ENCODE measurements around the gene ALKAL2.

ALKAL2 gene

DNA sequence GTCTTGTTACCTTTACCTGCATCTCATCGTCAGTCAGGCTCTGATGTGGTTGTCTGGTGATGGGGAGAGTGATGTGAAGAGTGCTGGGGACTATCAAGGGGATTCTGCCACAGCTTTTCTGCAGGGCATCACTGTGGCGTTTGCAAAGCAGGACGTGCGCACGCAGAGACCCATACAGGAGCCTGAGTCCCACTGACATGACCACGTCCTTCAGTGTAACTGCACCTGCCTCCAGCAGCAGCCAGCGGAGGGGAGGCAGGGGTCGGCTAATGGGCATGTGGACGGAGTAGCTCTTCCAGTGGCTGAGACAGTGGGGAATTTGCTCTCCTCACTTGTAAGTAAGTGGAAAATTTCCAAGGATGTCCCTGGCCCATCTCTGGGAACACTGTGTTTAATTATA is 6.5 kb downstream of the ALKAL2 start:
- Histone ChIP-seq H3K4me2 (ENCODE audit: low read length) (no peak overlapping the region), H3F3A (ENCODE audit: insufficient read depth, low read length) (no peaks in the 10 kb centered on the region), H3K4me1 (ENCODE audit: insufficient read depth, low read length, severe bottlenecking) (no peaks in the 10 kb centered on the region), H2AFZ (ENCODE audit: low read length) (no peak overlapping the region), H3K27me3 (ENCODE audit: insufficient read depth, low read length) (no peaks in the 10 kb centered on the region), H3K9ac (ENCODE audit: low read length) (no peak overlapping the region), H3K9me3 (ENCODE audit: low read length) (no peaks in the 10 kb centered on the region), H3K9me2 (ENCODE audit: low read depth, low read length) (no peaks in the 10 kb centered on the region), H4K20me1 (ENCODE audit: insufficient read depth, low read length) (no peaks in the 10 kb centered on the region), H3K27ac (ENCODE audit: low read depth, low read length, poor library complexity, severe bottlenecking) (no peak overlapping the region), H3K4me3 (ENCODE audit: low read depth, low read length, poor library complexity, severe bottlenecking) (no peak overlapping the region), H3K36me3 (ENCODE audit: insufficient read depth, low read length) (peaks cover 62% of the 10 kb centered on the region), H3K79me2 (ENCODE audit: insufficient read depth, low read length) (no peaks in the 10 kb centered on the region)
- TF ChIP-seq, protein P1, sequence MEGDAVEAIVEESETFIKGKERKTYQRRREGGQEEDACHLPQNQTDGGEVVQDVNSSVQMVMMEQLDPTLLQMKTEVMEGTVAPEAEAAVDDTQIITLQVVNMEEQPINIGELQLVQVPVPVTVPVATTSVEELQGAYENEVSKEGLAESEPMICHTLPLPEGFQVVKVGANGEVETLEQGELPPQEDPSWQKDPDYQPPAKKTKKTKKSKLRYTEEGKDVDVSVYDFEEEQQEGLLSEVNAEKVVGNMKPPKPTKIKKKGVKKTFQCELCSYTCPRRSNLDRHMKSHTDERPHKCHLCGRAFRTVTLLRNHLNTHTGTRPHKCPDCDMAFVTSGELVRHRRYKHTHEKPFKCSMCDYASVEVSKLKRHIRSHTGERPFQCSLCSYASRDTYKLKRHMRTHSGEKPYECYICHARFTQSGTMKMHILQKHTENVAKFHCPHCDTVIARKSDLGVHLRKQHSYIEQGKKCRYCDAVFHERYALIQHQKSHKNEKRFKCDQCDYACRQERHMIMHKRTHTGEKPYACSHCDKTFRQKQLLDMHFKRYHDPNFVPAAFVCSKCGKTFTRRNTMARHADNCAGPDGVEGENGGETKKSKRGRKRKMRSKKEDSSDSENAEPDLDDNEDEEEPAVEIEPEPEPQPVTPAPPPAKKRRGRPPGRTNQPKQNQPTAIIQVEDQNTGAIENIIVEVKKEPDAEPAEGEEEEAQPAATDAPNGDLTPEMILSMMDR (IDR thresholded peaks at IDR 0.05; ENCODE audit: low read length) = no peak
- no peak for TF ChIP-seq EZH2 (IDR thresholded peaks at IDR 0.05; ENCODE audit: borderline replicate concordance, low read length)

GRCh38 chr2:280650-281110 is 7.2 kb downstream of the ALKAL2 start:
- no peak overlapping the region for H3K4me3 ChIP-seq (ENCODE audit: low read depth, low read length, poor library complexity, severe bottlenecking)
- no peaks in the 10 kb centered on the region for H3F3A ChIP-seq (ENCODE audit: insufficient read depth, low read length)
- no peak overlapping the region for H3K9ac ChIP-seq (ENCODE audit: low read length)
- no peaks in the 10 kb centered on the region; the same call in 1 of the 2 replicates for H4K20me1 ChIP-seq (ENCODE audit: insufficient read depth, low read length)
- no peaks in the 10 kb centered on the region for H3K27me3 ChIP-seq (ENCODE audit: insufficient read depth, low read length)
- H3K36me3 ChIP-seq (ENCODE audit: insufficient read depth, low read length) = peaks cover 69% of the 10 kb centered on the region
- H3K9me3 ChIP-seq (ENCODE audit: low read length) = no peaks in the 10 kb centered on the region
- no peak overlapping the region for H3K4me2 ChIP-seq (ENCODE audit: low read length)
- no peaks in the 10 kb centered on the region for H3K4me1 ChIP-seq (ENCODE audit: insufficient read depth, low read length, severe bottlenecking)
- no peak overlapping the region for H2AFZ ChIP-seq (ENCODE audit: low read length)
- no peak overlapping the region for H3K27ac ChIP-seq (ENCODE audit: low read depth, low read length, poor library complexity, severe bottlenecking)
- H3K9me2 ChIP-seq (ENCODE audit: low read depth, low read length) = no peaks in the 10 kb centered on the region
- TF ChIP-seq, protein P1 (IDR thresholded peaks at IDR 0.05; ENCODE audit: low read length) = no peak
- no peak for TF ChIP-seq EZH2 (IDR thresholded peaks at IDR 0.05; ENCODE audit: borderline replicate concordance, low read length)
- H3K79me2 ChIP-seq (ENCODE audit: insufficient read depth, low read length) = no peaks in the 10 kb centered on the region; the same call in 1 of the 2 replicates

GRCh38 chr2:279956-280649 is 7.8 kb downstream of the ALKAL2 start:
- no peak overlapping the region for H3K27ac ChIP-seq (ENCODE audit: low read depth, low read length, poor library complexity, severe bottlenecking)
- H3K4me2 ChIP-seq (ENCODE audit: low read length) = no peak overlapping the region
- H3F3A ChIP-seq (ENCODE audit: insufficient read depth, low read length) = no peaks in the 10 kb centered on the region
- H3K27me3 ChIP-seq (ENCODE audit: insufficient read depth, low read length) = no peaks in the 10 kb centered on the region
- H3K9me3 ChIP-seq (ENCODE audit: low read length) = no peaks in the 10 kb centered on the region
- H4K20me1 ChIP-seq (ENCODE audit: insufficient read depth, low read length) = no peaks in the 10 kb centered on the region; the same call in 1 of the 2 replicates
- H3K79me2 ChIP-seq (ENCODE audit: insufficient read depth, low read length) = peaks cover 1% of the 10 kb centered on the region
- H3K9ac ChIP-seq (ENCODE audit: low read length) = no peak overlapping the region
- H2AFZ ChIP-seq (ENCODE audit: low read length) = no peak overlapping the region
- peaks cover 74% of the 10 kb centered on the region for H3K36me3 ChIP-seq (ENCODE audit: insufficient read depth, low read length)
- no peak overlapping the region for H3K4me3 ChIP-seq (ENCODE audit: low read depth, low read length, poor library complexity, severe bottlenecking)
- TF ChIP-seq EZH2 (IDR thresholded peaks at IDR 0.05; ENCODE audit: borderline replicate concordance, low read length) = no peak
- TF ChIP-seq, protein P1 (IDR thresholded peaks at IDR 0.05; ENCODE audit: low read length) = no peak
- no peaks in the 10 kb centered on the region for H3K9me2 ChIP-seq (ENCODE audit: low read depth, low read length)
- H3K4me1 ChIP-seq (ENCODE audit: insufficient read depth, low read length, severe bottlenecking) = no peaks in the 10 kb centered on the region

Measured in OCI-LY1 (cell line).